Mesendoderm (in vitro differentiated cells): ENCODE data around the gene HOXC11.

Experiments
- DNase-seq: peaks from one replicate; pipeline ENCODE4 v3.0.0; 2013
- H2AK5ac ChIP-seq: 2 replicates; pipeline ENCODE4 v1.6.1; 2013; ENCODE audit warnings: low read length, inconsistent platforms
- H2BK120ac ChIP-seq: 2 replicates; pipeline ENCODE4 v1.6.1; 2013; ENCODE audit warnings: low read depth, mild to moderate bottlenecking, low read length, moderate library complexity, mixed read lengths
- H2BK15ac ChIP-seq: replicated peaks from 2 replicates; pipeline ENCODE4 v1.6.1; 2013; ENCODE audit warnings: low read depth, mild to moderate bottlenecking, moderate library complexity
- H2BK5ac ChIP-seq: 2 replicates; pipeline ENCODE4 v1.6.1; 2013; ENCODE audit warnings: low read length, inconsistent platforms
- H3K18ac ChIP-seq: 2 replicates; pipeline ENCODE4 v1.6.1; 2013; ENCODE audit warnings: mild to moderate bottlenecking, low read length, mixed read lengths
- H3K23ac ChIP-seq: one replicate; pipeline ENCODE4 v1.6.1; 2013; ENCODE audit warnings: low read length
- H3K27ac ChIP-seq: 2 replicates; pipeline ENCODE4 v1.5.1; 2013; ENCODE audit warnings: low read depth, mild to moderate bottlenecking, inconsistent platforms, low read length, moderate library complexity
- H3K27me3 ChIP-seq: 2 replicates; pipeline ENCODE4 v1.6.1; 2013; ENCODE audit warnings: low read length, control low read depth, mild to moderate bottlenecking, inconsistent platforms; ENCODE audit not compliant: insufficient read depth, poor library complexity
- H3K36me3 ChIP-seq: 2 replicates; pipeline ENCODE4 v1.6.1; 2013; ENCODE audit warnings: low read length, inconsistent platforms; ENCODE audit not compliant: control insufficient read depth, insufficient read depth
- H3K4ac ChIP-seq: one replicate; pipeline ENCODE4 v1.6.1; 2013; ENCODE audit warnings: low read depth, mild to moderate bottlenecking, low read length, moderate library complexity
- H3K4me1 ChIP-seq: 2 replicates; pipeline ENCODE4 v1.6.1; 2013; ENCODE audit warnings: low read depth, low read length, inconsistent platforms; ENCODE audit not compliant: control insufficient read depth
- H3K4me2 ChIP-seq: 2 replicates; pipeline ENCODE4 v1.6.1; 2013; ENCODE audit warnings: low read length
- H3K4me3 ChIP-seq: 2 replicates; pipeline ENCODE4 v1.5.1; 2013; ENCODE audit warnings: mild to moderate bottlenecking, low read length
- H3K56ac ChIP-seq: one replicate; pipeline ENCODE4 v1.6.1; 2013; ENCODE audit warnings: low read length
- H3K79me1 ChIP-seq: 2 replicates; pipeline ENCODE4 v1.6.1; 2013; ENCODE audit warnings: low read length, inconsistent platforms
- H3K79me2 ChIP-seq: 2 replicates; pipeline ENCODE4 v1.6.1; 2013; ENCODE audit warnings: mild to moderate bottlenecking, low read length; ENCODE audit not compliant: control insufficient read depth, insufficient read depth
- H3K9ac ChIP-seq: 2 replicates; pipeline ENCODE4 v1.6.1; 2013; ENCODE audit warnings: low read length, inconsistent platforms
- H4K5ac ChIP-seq: one replicate; pipeline ENCODE4 v1.6.1; 2013; ENCODE audit warnings: low read length
- H4K8ac ChIP-seq: one replicate; pipeline ENCODE4 v1.6.1; 2013; ENCODE audit warnings: low read depth, mild to moderate bottlenecking, control low read depth, low read length, moderate library complexity
- WGBS: extraction: QIAGEN DNeasy Blood & Tissue Kit; methylation state at CpG from one replicate; pipeline ENCODE4 v1.1.7; 2013; ENCODE audit warnings: low lambda C conversion rate, missing lambda C conversion rate; ENCODE audit not compliant: insufficient coverage; ENCODE audit errors: extremely low coverage; 5-methylcytosine and 5-hydroxymethylcytosine counted together

HOXC11 gene

GRCh38 chr12:53952335-53952694 lies 20.6 kb upstream of the HOXC11 start:
- no peaks in the 10 kb centered on the region for H3K36me3 ChIP-seq
- no peak overlapping the region for H2BK15ac ChIP-seq
- WGBS, result no CpG with 5 or more reads among the region's 13 CpGs
- no peak overlapping the region for H3K4ac ChIP-seq
- H2AK5ac ChIP-seq, result no peak overlapping the region
- no peak overlapping the region for H3K56ac ChIP-seq
- no peak overlapping the region for H2BK120ac ChIP-seq
- no peak overlapping the region for H4K8ac ChIP-seq
- H3K79me2 ChIP-seq, result no peaks in the 10 kb centered on the region
- no peaks in the 10 kb centered on the region for H3K79me1 ChIP-seq
- H4K5ac ChIP-seq, result no peak overlapping the region
- peaks cover 97% of the 10 kb centered on the region for H3K27me3 ChIP-seq
- no peak overlapping the region for H3K9ac ChIP-seq
- H3K4me1 ChIP-seq, result no peaks in the 10 kb centered on the region
- no peak overlapping the region for H3K4me2 ChIP-seq
- no peak overlapping the region for H3K27ac ChIP-seq
- H3K4me3 ChIP-seq, result no peak overlapping the region
- no peak overlapping the region for H3K18ac ChIP-seq
- H2BK5ac ChIP-seq, result no peak overlapping the region
- H3K23ac ChIP-seq, result no peak overlapping the region
- peak; percentile 56 for DNase-seq

GRCh38 chr12:53952871-53953734 lies 19.8 kb upstream of the HOXC11 start:
- H3K36me3 ChIP-seq, result no peaks in the 10 kb centered on the region
- no peak overlapping the region for H3K18ac ChIP-seq
- H3K4me1 ChIP-seq, result no peaks in the 10 kb centered on the region
- no peak overlapping the region for H3K4me2 ChIP-seq
- no peak overlapping the region for H2BK15ac ChIP-seq
- no peaks in the 10 kb centered on the region for H3K79me1 ChIP-seq
- no peak overlapping the region for H2AK5ac ChIP-seq
- H4K5ac ChIP-seq, result no peak overlapping the region
- no peaks in the 10 kb centered on the region for H3K79me2 ChIP-seq
- H3K27me3 ChIP-seq, result peaks cover 98% of the 10 kb centered on the region
- H4K8ac ChIP-seq, result no peak overlapping the region
- H3K56ac ChIP-seq, result no peak overlapping the region
- H2BK5ac ChIP-seq, result no peak overlapping the region
- no peak overlapping the region for H3K4me3 ChIP-seq
- H3K4ac ChIP-seq, result no peak overlapping the region
- H3K27ac ChIP-seq, result no peak overlapping the region
- no peak overlapping the region for H2BK120ac ChIP-seq
- peak; percentile 73 for DNase-seq
- WGBS, result no CpG with 5 or more reads among the region's 38 CpGs
- H3K9ac ChIP-seq, result no peak overlapping the region
- H3K23ac ChIP-seq, result no peak overlapping the region

- Histone ChIP-seq H2AK5ac (no peak overlapping the region), H3K27me3 (peaks cover 98% of the 10 kb centered on the region), H3K9ac (no peak overlapping the region), H3K4me3 (no peak overlapping the region), H3K4me1 (no peaks in the 10 kb centered on the region), H3K56ac (no peak overlapping the region), H4K8ac (no peak overlapping the region), H3K4me2 (no peak overlapping the region), H4K5ac (no peak overlapping the region), H3K27ac (no peak overlapping the region), H3K79me1 (no peaks in the 10 kb centered on the region), H3K36me3 (no peaks in the 10 kb centered on the region), H3K79me2 (no peaks in the 10 kb centered on the region), H3K18ac (no peak overlapping the region), H2BK120ac (no peak overlapping the region), H3K4ac (no peak overlapping the region), H2BK5ac (no peak overlapping the region), H3K23ac (no peak overlapping the region), H2BK15ac (no peak overlapping the region)
- DNase-seq, result no peak
- WGBS, result no CpG with 5 or more reads among the region's 19 CpGs
Observed at GRCh38 chr12:53953831-53954693, 18.9 kb upstream of the HOXC11 start.

- peaks cover 98% of the 10 kb centered on the region for H3K27me3 ChIP-seq
- no peak within 1 kb of the TSS for H3K56ac ChIP-seq
- WGBS, result no CpG with 5 or more reads among the region's 20 CpGs
Observed at GRCh38 chr12:53954694-53955035, 18.3 kb upstream of the HOXC11 start, which contains the start of gene HOXC12. Gene HOXC12 (plus strand): TSS chr12:53954903. CDS start chr12:53954930, 27 bp downstream.

GRCh38 chr12:53955036-53955775 lies 17.7 kb upstream of the HOXC11 start:
- Histone ChIP-seq H3K9ac (no peak overlapping the region), H3K18ac (no peak overlapping the region), H4K8ac (no peak overlapping the region), H2BK5ac (no peak overlapping the region), H3K4ac (no peak overlapping the region), H3K27me3 (peaks cover 98% of the 10 kb centered on the region), H3K36me3 (no peaks in the 10 kb centered on the region), H3K56ac (no peak overlapping the region), H3K4me3 (no peak overlapping the region), H4K5ac (no peak overlapping the region), H2BK15ac (no peak overlapping the region), H3K27ac (no peak overlapping the region), H3K4me1 (no peaks in the 10 kb centered on the region), H2BK120ac (no peak overlapping the region), H3K4me2 (no peak overlapping the region), H3K79me2 (no peaks in the 10 kb centered on the region), H3K23ac (no peak overlapping the region), H2AK5ac (no peak overlapping the region), H3K79me1 (no peaks in the 10 kb centered on the region)
- no CpG with 5 or more reads among the region's 86 CpGs for WGBS
- no peak for DNase-seq

More at GRCh38 chr12:53954694-53955035, 18.3 kb upstream of the HOXC11 start, which contains the start of gene HOXC12:
- H3K4me1 ChIP-seq, result no peaks in the 10 kb centered on the region
- H4K8ac ChIP-seq, result no peak within 1 kb of the TSS
- H3K36me3 ChIP-seq, result no peaks in the 10 kb centered on the region
- H4K5ac ChIP-seq, result no peak within 1 kb of the TSS
- no peak within 1 kb of the TSS for H2BK5ac ChIP-seq
- DNase-seq, result no peak
- H2AK5ac ChIP-seq, result no peak within 1 kb of the TSS
- H3K9ac ChIP-seq, result no peak within 1 kb of the TSS
- H3K79me2 ChIP-seq, result no peaks in the 10 kb centered on the region
- H3K18ac ChIP-seq, result no peak within 1 kb of the TSS
- H3K4me2 ChIP-seq, result no peak within 1 kb of the TSS
- H3K27ac ChIP-seq, result no peak within 1 kb of the TSS
- H3K4ac ChIP-seq, result no peak within 1 kb of the TSS
- H3K4me3 ChIP-seq, result no peak within 1 kb of the TSS
- H2BK120ac ChIP-seq, result no peak within 1 kb of the TSS
- no peak within 1 kb of the TSS for H3K23ac ChIP-seq
- no peak within 1 kb of the TSS for H2BK15ac ChIP-seq
- H3K79me1 ChIP-seq, result no peaks in the 10 kb centered on the region
